AG04449 (cell line): ENCODE results near the gene KCTD4.

Source experiments
- CTCF ChIA-PET: fragments of 350-600 bp; formaldehyde crosslinking; extraction: SDS; loops from one replicate; lab custom pipeline; 2021; ENCODE audit warnings: antibody characterized with exemption; lab: Yijun Ruan, JAX
- POLR2A ChIA-PET: fragments of 400-600, 350-600 bp; formaldehyde crosslinking; extraction: SDS; loops from one replicate; lab custom pipeline; 2020; ENCODE audit warnings: antibody characterized with exemption, inconsistent platforms; lab: Yijun Ruan, JAX
- DNase-seq: peaks from one replicate; pipeline ENCODE4 v3.0.0-alpha.2; 2010; ENCODE audit warnings: low read depth, low spot score
- H3K4me3 ChIP-seq: 2 replicates; pipeline ENCODE4 v1.5.1; 2011; ENCODE audit warnings: low read depth, mild to moderate bottlenecking, control low read depth, low read length
- CTCF ChIP-seq: IDR thresholded peaks from one replicate; pipeline ENCODE4 v1.5.1; 2011; ENCODE audit warnings: mild to moderate bottlenecking, moderate library complexity, low read length, control low read depth, inconsistent platforms; ENCODE audit not compliant: insufficient read depth; ENCODE audit errors: missing control alignments

The KCTD4 gene

GRCh38 chr13:45226024-45226423 is 25.2 kb upstream of the KCTD4 start:
- ChIA-PET POLR2A (no interaction called here), CTCF (interaction anchor here (0.9 to 1.2 kb wide), 2 partner anchors 9 to 14 kb away, joined by 4 to 5 read pairs; no protein-coding TSS in a partner anchor)
- no peak for DNase-seq
- H3K4me3 ChIP-seq = no peak overlapping the region
- no peak for TF ChIP-seq CTCF

GRCh38 chr13:45225370-45225769 is 24.5 kb upstream of the KCTD4 start:
- POLR2A ChIA-PET = interaction anchor here (0.6 kb wide), 1 partner anchor 142 kb away, joined by 4 read pairs; no protein-coding TSS in a partner anchor
- CTCF ChIA-PET = interaction anchor here (0.9 kb wide), 1 partner anchor 9 kb away, joined by 5 read pairs; no protein-coding TSS in a partner anchor
- TF ChIP-seq CTCF = no peak
- H3K4me3 ChIP-seq = no peak overlapping the region
- no peak for DNase-seq

- CTCF ChIA-PET = interaction anchor here (0.6 kb wide), 1 partner anchor 10 kb away, joined by 3 read pairs; no protein-coding TSS in a partner anchor
- no peak overlapping the region for H3K4me3 ChIP-seq
- POLR2A ChIA-PET = no interaction called here
- no peak for DNase-seq
- no peak for TF ChIP-seq CTCF
Measured at GRCh38 chr13:45224176-45224575, 23.3 kb upstream of the KCTD4 start.

GRCh38 chr13:45222919-45223318 is 22.1 kb upstream of the KCTD4 start:
- ChIA-PET POLR2A (no interaction called here), CTCF (interaction anchor here (1.3 kb wide), 1 partner anchor 9 kb away, joined by 4 read pairs; no protein-coding TSS in a partner anchor)
- no peak overlapping the region for H3K4me3 ChIP-seq
- DNase-seq = no peak
- TF ChIP-seq CTCF = no peak

- no peak for TF ChIP-seq CTCF
- DNase-seq = no peak
- ChIA-PET POLR2A (no interaction called here), CTCF (interaction anchor here (1.3 kb wide), 1 partner anchor 10 kb away, joined by 4 read pairs; no protein-coding TSS in a partner anchor)
- H3K4me3 ChIP-seq = no peak overlapping the region
Measured at GRCh38 chr13:45222516-45222915, 21.7 kb upstream of the KCTD4 start.

- no peak overlapping the region for H3K4me3 ChIP-seq
- POLR2A ChIA-PET = no interaction called here
- TF ChIP-seq CTCF = no peak
- CTCF ChIA-PET = no interaction called here
- no peak for DNase-seq
Measured at GRCh38 chr13:45220403-45220802, 19.6 kb upstream of the KCTD4 start.
